GM21526 (cell line): ENCODE measurements around the gene KLHDC9.
"Not testable (repeated sequence)": the region's sequence is repeated elsewhere in the genome, so short reads cannot be mapped to it uniquely, and the experiment has no call there.

Experiments used
- ATAC-seq: cut with Tn5 transposase; IDR thresholded peaks from one replicate; pipeline ENCODE4 v1.9.1; 2021; ENCODE audit warnings: moderate library complexity; ENCODE audit not compliant: unreplicated experiment, low FRiP score

The KLHDC9 gene

DNA sequence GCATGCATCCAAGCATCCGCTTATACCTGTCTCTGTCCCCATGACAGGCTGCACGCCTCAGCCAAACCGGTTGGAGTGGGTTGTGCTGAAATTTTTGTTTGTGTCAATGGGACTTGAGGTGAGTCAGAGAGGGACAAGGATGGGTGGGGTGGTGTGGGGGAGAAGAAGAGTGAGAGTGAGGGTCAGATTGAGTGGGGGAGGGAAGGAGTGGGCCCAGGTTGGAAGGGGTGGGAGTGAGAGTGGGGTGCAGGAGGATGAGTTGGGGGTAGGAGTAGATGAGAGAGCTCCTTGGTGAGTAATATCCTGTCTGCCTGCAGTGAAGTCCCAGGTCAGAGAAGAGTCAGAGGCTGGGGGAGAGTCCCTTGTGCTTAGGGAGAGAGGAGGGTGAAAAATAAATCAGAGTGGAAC lies 5.5 kb upstream of the KLHDC9 start:
- ATAC-seq = no peak

- no peak for ATAC-seq
These were observed 3.7 kb upstream of the KLHDC9 start for GRCh38 chr1:161094481-161094880.

- ATAC-seq = no peak
These were observed 2.9 kb upstream of the KLHDC9 start for GRCh38 chr1:161095230-161095629.

- ATAC-seq = no peak
These were observed 2.1 kb upstream of the KLHDC9 start for GRCh38 chr1:161096015-161096414.

DNA sequence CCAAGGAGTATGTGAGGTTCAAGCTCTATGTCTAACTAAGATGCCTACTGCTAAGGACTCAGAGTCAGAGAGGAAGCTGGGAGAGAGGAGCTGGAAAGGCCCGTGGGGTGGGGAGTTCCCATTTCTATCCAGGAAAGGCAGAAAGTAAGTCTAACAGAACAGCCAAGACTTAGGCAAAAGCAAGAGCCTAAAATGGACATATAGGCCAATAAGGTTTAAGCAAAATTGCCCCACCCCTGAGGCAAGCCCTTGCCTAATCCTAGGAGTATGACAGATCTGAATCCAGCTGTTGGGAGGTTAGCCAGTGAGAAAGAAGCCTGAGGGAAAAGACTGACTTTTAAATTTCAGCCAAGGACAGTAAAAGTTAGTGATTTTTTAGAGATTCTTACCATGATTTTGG lies 1.6 kb upstream of the KLHDC9 start:
- ATAC-seq = no peak

DNA sequence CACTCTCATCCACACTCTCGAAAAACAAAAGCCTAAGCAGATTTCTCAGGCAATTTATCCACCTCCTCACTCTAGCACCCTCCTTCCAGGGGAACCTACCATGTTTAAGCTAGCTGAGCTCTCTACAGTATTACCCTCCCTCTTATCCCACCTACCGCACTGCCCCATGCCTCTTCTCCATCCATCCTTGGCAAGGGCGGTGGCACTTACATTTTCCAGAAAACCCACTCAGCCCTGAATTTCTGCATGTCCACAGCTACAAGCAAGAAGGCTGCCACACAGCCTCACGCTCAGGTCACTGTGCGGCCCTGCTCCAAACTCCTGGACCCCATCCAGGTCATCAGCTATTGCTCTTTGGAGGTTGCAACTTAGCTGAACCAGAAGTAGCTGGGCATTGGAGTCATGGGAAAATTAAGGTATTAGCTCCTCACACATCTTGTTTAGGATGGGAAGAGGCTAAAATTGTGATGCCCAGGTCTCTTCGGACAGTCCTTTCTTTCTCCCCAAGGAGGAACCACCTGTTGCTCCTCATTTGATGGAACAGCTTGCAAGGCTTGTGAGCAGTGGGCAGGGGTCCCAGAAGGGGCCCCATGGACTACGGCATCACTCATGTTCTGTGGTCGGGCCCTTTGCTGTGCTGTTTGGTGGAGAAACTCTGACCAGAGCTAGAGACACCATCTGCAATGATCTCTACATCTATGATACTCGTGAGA lies 1.1 kb downstream of the KLHDC9 start:
- no peak for ATAC-seq

- ATAC-seq = no peak
These were observed 2.4 kb downstream of the KLHDC9 start for GRCh38 chr1:161100556-161100955.

DNA sequence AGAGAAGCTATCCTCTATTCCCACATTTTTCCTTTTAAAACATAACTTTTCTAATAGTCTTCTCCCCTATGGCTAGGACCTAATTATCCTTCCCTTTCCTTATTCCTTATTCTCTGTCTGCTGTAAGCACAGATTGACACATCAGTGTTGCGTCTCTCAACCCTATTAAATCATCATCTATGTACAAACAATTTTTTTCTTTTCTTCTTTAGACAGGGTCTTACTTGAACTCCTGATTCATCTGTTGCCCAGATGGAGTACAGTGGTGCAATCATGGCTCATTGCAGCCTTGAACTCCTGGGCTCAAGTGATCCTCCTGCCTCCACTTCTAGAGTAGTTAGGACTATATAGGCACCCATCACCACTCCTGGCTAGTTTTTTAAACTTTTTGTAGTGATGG lies 8.3 kb downstream of the KLHDC9 start:
- ATAC-seq = no peak

- no peak for ATAC-seq
These were observed 13.0 kb downstream of the KLHDC9 start for GRCh38 chr1:161111117-161111516.

- no peak for ATAC-seq
These were observed 13.4 kb downstream of the KLHDC9 start for GRCh38 chr1:161111527-161111926.

- no peak for ATAC-seq
These were observed 15.8 kb downstream of the KLHDC9 start for GRCh38 chr1:161113915-161114314.

DNA sequence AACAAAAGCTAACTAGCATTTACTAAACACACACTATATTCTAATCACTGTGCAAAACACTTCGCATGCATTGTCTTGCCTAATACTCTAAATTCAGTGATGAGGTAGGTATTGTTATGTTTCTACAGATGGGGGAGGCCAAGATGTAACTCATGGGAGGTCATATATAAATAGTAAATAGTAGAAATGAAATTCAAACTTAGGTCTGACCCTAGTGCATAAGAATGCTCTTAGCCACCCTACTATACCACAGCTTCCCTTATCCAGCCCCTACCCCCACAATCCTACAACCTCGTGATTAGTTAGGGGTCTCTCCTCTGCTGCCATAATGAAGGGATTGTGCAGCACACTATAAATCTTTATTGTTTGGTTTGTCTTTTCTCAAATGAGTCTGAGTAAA lies 16.4 kb downstream of the KLHDC9 start:
- no peak for ATAC-seq

GRCh38 chr1:161115132-161115711 lies 17.1 kb downstream of the KLHDC9 start:
- ATAC-seq = no peak

- not testable (repeated sequence) for ATAC-seq
These were observed 17.8 kb downstream of the KLHDC9 start for GRCh38 chr1:161115961-161116360.

- ATAC-seq = peak; percentile 67
These were observed 19.8 kb downstream of the KLHDC9 start, which contains the start of the genes NIT1 and PFDN2 for GRCh38 chr1:161117759-161118581. Gene NIT1 (plus strand): TSS chr1:161118105. CDS start chr1:161118177, 72 bp downstream. Gene PFDN2 (minus strand): TSS chr1:161118037. CDS start chr1:161118026, 11 bp downstream.

DNA sequence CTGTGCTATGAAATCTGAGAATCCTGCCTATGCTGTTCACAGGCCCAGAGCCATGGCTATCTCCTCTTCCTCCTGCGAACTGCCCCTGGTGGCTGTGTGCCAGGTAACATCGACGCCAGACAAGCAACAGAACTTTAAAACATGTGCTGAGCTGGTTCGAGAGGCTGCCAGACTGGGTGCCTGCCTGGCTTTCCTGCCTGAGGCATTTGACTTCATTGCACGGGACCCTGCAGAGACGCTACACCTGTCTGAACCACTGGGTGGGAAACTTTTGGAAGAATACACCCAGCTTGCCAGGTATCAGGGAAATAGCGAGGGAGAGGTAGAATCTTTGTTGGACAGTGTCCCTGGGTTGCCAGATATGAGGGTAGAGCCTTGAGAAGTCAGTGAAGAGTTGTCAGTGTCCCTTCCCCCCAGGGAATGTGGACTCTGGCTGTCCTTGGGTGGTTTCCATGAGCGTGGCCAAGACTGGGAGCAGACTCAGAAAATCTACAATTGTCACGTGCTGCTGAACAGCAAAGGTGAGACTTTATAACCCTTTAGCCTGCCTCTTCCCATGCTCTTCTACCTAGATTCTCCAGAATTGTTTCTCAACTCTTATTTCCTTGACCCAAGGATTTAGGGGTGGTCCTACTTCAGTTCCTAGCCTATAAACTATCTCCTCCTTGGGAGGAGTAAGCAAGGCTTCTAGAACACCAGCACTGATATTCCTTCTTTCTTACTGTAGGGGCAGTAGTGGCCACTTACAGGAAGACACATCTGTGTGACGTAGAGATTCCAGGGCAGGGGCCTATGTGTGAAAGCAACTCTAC lies 21.1 kb downstream of the KLHDC9 start:
- peak; percentile 42 for ATAC-seq

GRCh38 chr1:161121042-161121650 lies 23.0 kb downstream of the KLHDC9 start:
- ATAC-seq = no peak

DNA sequence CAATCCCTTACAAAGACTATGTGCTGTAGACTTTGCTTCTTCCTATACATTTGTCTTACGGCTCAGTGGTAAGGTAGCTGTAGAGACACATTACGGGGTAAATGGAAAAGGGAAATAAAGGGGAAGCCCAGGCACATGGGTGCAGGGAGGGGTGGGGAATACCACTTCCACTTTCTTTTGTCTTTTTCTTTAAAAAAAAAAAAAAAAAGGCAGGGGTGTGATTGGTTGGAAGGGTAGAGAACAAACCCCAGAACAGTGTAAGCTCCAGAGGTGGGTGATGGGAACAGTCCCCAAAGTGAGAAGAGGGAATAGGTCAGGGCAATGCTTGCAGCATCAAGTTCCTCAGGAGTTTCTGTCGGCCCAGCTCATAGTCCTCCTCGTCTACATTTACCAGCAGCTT lies 23.7 kb downstream of the KLHDC9 start:
- ATAC-seq = no peak

DNA sequence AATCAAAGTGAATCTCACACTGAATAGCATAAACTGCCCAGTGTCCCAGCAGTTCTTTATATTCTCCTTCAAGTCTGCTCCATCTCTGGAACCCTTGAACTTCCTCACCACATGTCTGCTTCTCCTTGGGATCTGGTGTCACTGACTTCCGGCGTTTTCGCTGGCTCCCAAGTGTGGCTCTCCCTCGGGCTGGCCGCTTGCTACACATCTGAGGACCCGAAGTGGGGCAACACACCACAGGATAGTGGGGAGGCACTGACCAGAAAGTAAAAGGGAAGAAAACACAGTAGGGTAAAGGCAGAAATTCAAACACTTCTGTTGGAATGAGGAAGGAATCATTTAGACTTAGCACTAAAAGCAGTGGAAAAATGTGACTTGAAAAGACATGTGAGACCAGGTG lies 24.8 kb downstream of the KLHDC9 start:
- ATAC-seq = no peak

DNA sequence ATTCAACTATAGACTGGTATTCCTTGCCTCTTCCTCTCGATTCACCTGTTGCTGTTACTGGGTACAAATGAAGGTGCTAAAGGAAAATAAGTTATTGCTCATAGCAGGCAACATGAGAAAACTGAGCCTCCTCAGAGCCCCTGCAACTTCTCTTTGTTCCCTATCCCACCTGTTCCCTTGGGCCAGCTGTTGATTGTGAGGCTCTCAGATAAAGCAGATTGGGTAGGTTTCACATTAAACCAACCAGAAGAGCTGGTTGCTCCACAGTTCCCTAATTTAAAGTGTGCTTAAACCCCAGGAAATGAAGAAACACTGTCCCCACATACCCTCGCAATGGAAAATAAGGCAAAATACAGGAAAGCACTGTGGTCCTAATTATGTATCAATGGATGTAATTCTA lies 29.5 kb downstream of the KLHDC9 start:
- ATAC-seq = no peak
